CD4-positive, CD25-positive, alpha-beta regulatory T cell (primary cell): ENCODE data around the gene STRA6. TPM values are rescaled to one million over a fixed set of nuclear protein-coding genes. Genes with fewer than 3 reads are reported as not detected.

Source experiments
- ATAC-seq, 2 donors: fragments of 150-1000 bp; cut with Tn5 transposase; one replicate each; pipeline ENCODE4 v1.10.0; 2021; ENCODE audit warnings: low read depth in 2 of 2, moderate number of reproducible peaks in 2 of 2, moderate library complexity in 1 of 2
- DNase-seq, 3 donors: peaks; one replicate each; pipeline versions ENCODE4 v3.0.0 to v3.0.0-alpha.2; 2012 to 2022; ENCODE audit warnings: mixed read lengths in 1 of 3
- H3K27ac ChIP-seq: one replicate; pipeline ENCODE4 v1.7.0; 2013; ENCODE audit warnings: mild to moderate bottlenecking, low read length; ENCODE audit not compliant: insufficient read depth, poor library complexity, severe bottlenecking
- H3K27me3 ChIP-seq: one replicate; pipeline ENCODE4 v1.7.0; 2013; ENCODE audit warnings: low read length; ENCODE audit not compliant: control insufficient read depth, insufficient read depth
- H3K36me3 ChIP-seq: one replicate; pipeline ENCODE4 v1.7.0; 2013; ENCODE audit warnings: mild to moderate bottlenecking, low read length, moderate library complexity; ENCODE audit not compliant: control insufficient read depth, insufficient read depth
- H3K4me1 ChIP-seq: 2 replicates; pipeline ENCODE4 v1.7.0; 2013; ENCODE audit warnings: mild to moderate bottlenecking, low read length; ENCODE audit not compliant: insufficient read depth, control insufficient read depth, poor library complexity, severe bottlenecking
- H3K4me3 ChIP-seq: one replicate; pipeline ENCODE4 v1.7.0; 2013; ENCODE audit warnings: low read depth, mild to moderate bottlenecking, low read length, moderate library complexity
- H3K9me3 ChIP-seq, 2 experiments: 1 replicate in 1 of 2; 2 replicates in 1 of 2; pipeline ENCODE4 v1.7.0; 2013; ENCODE audit warnings: low read length in 2 of 2, mild to moderate bottlenecking in 1 of 2, moderate library complexity in 1 of 2; ENCODE audit not compliant: control insufficient read depth in 2 of 2
- H3K27ac Mint-ChIP-seq, 3 donors: one replicate each; pipeline ENCODE4 v1.8.0; 2020 to 2022; ENCODE audit warnings: mild to moderate bottlenecking in 3 of 3, mixed read lengths in 3 of 3, moderate library complexity in 2 of 3
- H3K27me3 Mint-ChIP-seq: one replicate; pipeline ENCODE4 v1.8.0; 2022; ENCODE audit warnings: mild to moderate bottlenecking, mixed read lengths
- H3K36me3 Mint-ChIP-seq: one replicate; pipeline ENCODE4 v1.8.0; 2020; ENCODE audit warnings: mixed read lengths
- H3K4me1 Mint-ChIP-seq, 4 donors: one replicate each; pipeline ENCODE4 v1.8.0; 2020 to 2022; ENCODE audit warnings: mixed read lengths in 4 of 4, mild to moderate bottlenecking in 1 of 4
- H3K4me3 Mint-ChIP-seq, 4 donors: one replicate each; pipeline ENCODE4 v1.8.0; 2020 to 2022; ENCODE audit warnings: mild to moderate bottlenecking in 4 of 4, mixed read lengths in 4 of 4, moderate library complexity in 3 of 4
- H3K9me3 Mint-ChIP-seq, 7 donors: one replicate each; pipeline ENCODE4 v1.8.0; 2020 to 2022; ENCODE audit warnings: mixed read lengths in 7 of 7, mild to moderate bottlenecking in 3 of 7, moderate library complexity in 2 of 7
- polyA plus RNA-seq, 4 donors: library from polyadenylated mRNA; unstranded; fragments of 300-500 nt; fragmentation: Illumina TruSeq; gene quantifications; one replicate each; pipeline ENCODE4 v1.2.3, GENCODE V29; 2021
- total RNA-seq: library from RNA; stranded (reverse); gene quantifications from one replicate; pipeline ENCODE4 v1.2.3, GENCODE V29; 2022

Gene STRA6
- total and polyA plus RNA-seq, 5 donors from 2014 or later, result not detected

GRCh38 chr15:74144153-74144775, 58.3 kb downstream of the STRA6 start:
- Histone ChIP-seq H3K9me3 (no peaks in the 10 kb centered on the region), H3K4me1 (no peaks in the 10 kb centered on the region), H3K36me3 (no peaks in the 10 kb centered on the region), H3K27me3 (peaks cover 27% of the 10 kb centered on the region), H3K4me3 (no peak overlapping the region), H3K27ac (no peak overlapping the region)
- H3K9me3 Mint-ChIP-seq, result peaks cover 0 to 4% (median 0%) of the 10 kb centered on the region in 7 donors
- DNase-seq, result no peak
- H3K27ac Mint-ChIP-seq, result no peak overlapping the region
- no peaks in the 10 kb centered on the region for H3K4me1 Mint-ChIP-seq
- H3K4me3 Mint-ChIP-seq, result no peak overlapping the region
- H3K27me3 Mint-ChIP-seq, result peaks cover 52% of the 10 kb centered on the region
- no peak for ATAC-seq
- no peaks in the 10 kb centered on the region for H3K36me3 Mint-ChIP-seq

DNA sequence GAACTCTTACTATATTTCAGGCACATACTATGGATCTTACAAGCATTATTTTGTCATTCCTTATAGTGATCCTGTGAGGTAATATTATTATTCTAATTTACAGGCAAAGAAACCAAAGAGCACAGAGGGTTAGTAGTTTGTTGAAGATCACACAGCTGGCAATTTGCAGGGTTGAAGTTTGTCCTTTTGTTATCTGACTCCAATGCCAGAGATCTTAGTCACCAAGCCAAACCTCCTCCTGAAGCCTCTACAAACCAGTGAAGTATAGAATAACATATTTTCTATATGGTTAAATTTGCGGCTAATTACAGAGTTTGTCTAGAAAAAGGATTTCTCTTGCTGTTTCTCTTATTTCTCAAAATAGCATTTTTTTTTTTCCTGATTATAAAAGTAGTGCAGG, 61.0 kb downstream of the STRA6 start:
- Histone ChIP-seq H3K27me3 (peaks cover 31% of the 10 kb centered on the region), H3K36me3 (no peaks in the 10 kb centered on the region), H3K27ac (no peak overlapping the region), H3K4me3 (no peak overlapping the region), H3K9me3 (no peaks in the 10 kb centered on the region), H3K4me1 (peaks cover 6% of the 10 kb centered on the region)
- peaks cover 0 to 3% (median 0%) of the 10 kb centered on the region in 7 donors for H3K9me3 Mint-ChIP-seq
- H3K27me3 Mint-ChIP-seq, result peaks cover 55% of the 10 kb centered on the region
- no peak for ATAC-seq
- no peak overlapping the region for H3K27ac Mint-ChIP-seq
- no peaks in the 10 kb centered on the region for H3K36me3 Mint-ChIP-seq
- H3K4me1 Mint-ChIP-seq, result peaks cover 0 to 8% (median 6%) of the 10 kb centered on the region in 4 donors
- DNase-seq, result no peak
- H3K4me3 Mint-ChIP-seq, result no peak overlapping the region

DNA sequence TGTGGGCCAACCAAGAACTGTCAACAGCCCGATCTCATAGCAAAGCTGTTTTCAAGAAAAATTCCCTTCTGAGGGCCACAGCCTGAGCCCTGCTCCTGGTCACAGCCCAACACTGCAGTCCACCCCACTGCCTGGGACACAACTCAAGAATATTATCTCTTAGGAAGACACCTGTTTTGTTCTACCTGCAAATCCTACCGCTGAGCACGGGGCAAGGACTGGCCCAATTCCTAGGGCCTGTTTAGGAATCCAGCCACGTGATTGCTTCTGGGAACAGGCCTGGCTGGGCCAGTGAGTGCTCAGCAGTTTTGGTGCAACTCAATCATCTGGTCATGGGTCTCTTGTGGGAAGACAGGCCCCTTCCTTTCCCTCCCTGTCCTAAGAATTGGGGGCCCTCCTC, 63.9 kb downstream of the STRA6 start:
- H3K36me3 ChIP-seq, result no peaks in the 10 kb centered on the region
- H3K27ac ChIP-seq, result no peak overlapping the region
- H3K4me1 ChIP-seq, result peaks cover 20% of the 10 kb centered on the region
- no peak overlapping the region for H3K4me3 ChIP-seq
- no peak overlapping the region for H3K4me3 Mint-ChIP-seq
- peaks cover 0 to 4% (median 0%) of the 10 kb centered on the region in 7 donors for H3K9me3 Mint-ChIP-seq
- DNase-seq, result no peak
- no peaks in the 10 kb centered on the region for H3K9me3 ChIP-seq
- H3K27ac Mint-ChIP-seq, result no peak overlapping the region
- H3K27me3 ChIP-seq, result peaks cover 23% of the 10 kb centered on the region
- no peaks in the 10 kb centered on the region for H3K36me3 Mint-ChIP-seq
- peaks cover 69% of the 10 kb centered on the region for H3K27me3 Mint-ChIP-seq
- peaks cover 0 to 25% (median 11%) of the 10 kb centered on the region in 4 donors for H3K4me1 Mint-ChIP-seq
- ATAC-seq, result no peak

GRCh38 chr15:74137537-74137894, 65.1 kb downstream of the STRA6 start:
- H3K27me3 ChIP-seq, result peaks cover 22% of the 10 kb centered on the region

DNA sequence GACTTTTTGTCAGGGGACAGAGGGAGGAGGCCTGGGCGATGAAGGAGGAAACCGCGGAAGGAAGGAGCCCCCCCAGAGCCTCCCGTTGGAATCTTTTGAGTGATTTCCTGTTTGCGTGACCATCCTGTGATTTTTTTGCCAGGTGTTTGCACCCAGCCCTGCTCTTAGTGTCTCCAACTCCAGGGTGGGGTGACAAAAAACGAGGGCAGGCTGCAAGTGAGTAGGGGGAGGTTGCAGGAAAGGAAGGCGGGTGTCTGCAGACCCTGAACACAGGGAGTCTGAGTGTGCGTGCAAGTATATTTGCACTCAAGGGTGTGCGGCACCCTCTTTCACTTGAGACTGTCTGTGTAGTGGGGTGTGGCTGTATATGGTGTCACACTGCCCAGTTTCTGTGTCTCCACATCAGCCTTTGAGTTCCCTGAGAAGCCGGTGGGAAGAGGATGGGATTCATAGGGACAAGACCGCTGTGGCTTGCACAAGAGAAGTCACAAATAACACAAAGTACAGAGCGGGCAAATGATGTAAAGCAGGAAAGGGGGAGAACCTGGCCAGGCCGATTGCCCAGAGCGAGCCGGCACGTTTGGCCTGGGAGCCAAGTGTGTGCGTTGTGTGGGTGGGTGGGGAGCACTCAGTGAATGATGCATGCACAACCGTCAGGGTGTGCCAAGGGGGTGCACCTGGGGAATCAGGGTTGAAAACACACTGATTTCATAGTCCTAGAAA, 65.6 kb downstream of the STRA6 start:
- H3K4me3 Mint-ChIP-seq, result peak overlapping the region; percentile 30 to 82 (median 76)
- no peaks in the 10 kb centered on the region for H3K36me3 Mint-ChIP-seq
- peaks cover 77% of the 10 kb centered on the region for H3K27me3 Mint-ChIP-seq
- Histone ChIP-seq H3K27me3 (peaks cover 21% of the 10 kb centered on the region), H3K4me3 (no peak overlapping the region), H3K27ac (no peak overlapping the region), H3K36me3 (no peaks in the 10 kb centered on the region), H3K4me1 (peaks cover 20% of the 10 kb centered on the region), H3K9me3 (no peaks in the 10 kb centered on the region)
- DNase-seq (no peak), ATAC-seq (no peak)
- peak overlapping the region in 1 of 3 donors; percentile 23 for H3K27ac Mint-ChIP-seq
- peaks cover 0 to 4% (median 0%) of the 10 kb centered on the region in 7 donors for H3K9me3 Mint-ChIP-seq
- H3K4me1 Mint-ChIP-seq, result peaks cover 0 to 32% (median 15%) of the 10 kb centered on the region in 4 donors

More at GRCh38 chr15:74137537-74137894, 65.1 kb downstream of the STRA6 start:
- peaks cover 0 to 28% (median 11%) of the 10 kb centered on the region in 4 donors for H3K4me1 Mint-ChIP-seq
- DNase-seq (no peak), ATAC-seq (no peak)
- no peak overlapping the region for H3K27ac Mint-ChIP-seq
- peaks cover 74% of the 10 kb centered on the region for H3K27me3 Mint-ChIP-seq
- H3K4me3 Mint-ChIP-seq, result peak overlapping the region in 2 of 4 donors; percentile 73 to 82
- peaks cover 0 to 4% (median 0%) of the 10 kb centered on the region in 7 donors for H3K9me3 Mint-ChIP-seq
- Histone ChIP-seq H3K9me3 (no peaks in the 10 kb centered on the region), H3K4me1 (peaks cover 20% of the 10 kb centered on the region), H3K27ac (no peak overlapping the region), H3K4me3 (no peak overlapping the region), H3K36me3 (no peaks in the 10 kb centered on the region)
- no peaks in the 10 kb centered on the region for H3K36me3 Mint-ChIP-seq

DNA sequence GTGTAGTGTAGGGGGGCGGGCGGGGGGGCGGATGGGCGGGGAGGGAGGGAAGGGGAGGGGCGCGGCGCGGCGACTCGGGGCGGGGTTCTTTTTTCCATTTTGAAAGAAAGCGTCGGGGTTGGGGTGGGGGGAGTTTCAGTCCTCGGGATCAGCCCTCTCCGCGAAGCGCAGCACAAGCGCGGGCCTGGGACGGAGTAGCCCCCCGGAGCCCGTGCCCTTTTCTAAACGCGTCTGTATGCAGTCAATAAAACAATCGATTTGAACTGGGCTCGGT, 66.1 kb downstream of the STRA6 start:
- peaks cover 20% of the 10 kb centered on the region for H3K4me1 ChIP-seq
- ATAC-seq (no peak), DNase-seq (no peak)
- no peak overlapping the region for H3K4me3 ChIP-seq
- H3K27ac ChIP-seq, result no peak overlapping the region
- no peaks in the 10 kb centered on the region for H3K36me3 ChIP-seq
- H3K4me1 Mint-ChIP-seq, result peaks cover 0 to 32% (median 16%) of the 10 kb centered on the region in 4 donors
- peak overlapping the region in 3 of 4 donors; percentile 73 to 86 (median 82) for H3K4me3 Mint-ChIP-seq
- H3K9me3 Mint-ChIP-seq, result peaks cover 0 to 4% (median 0%) of the 10 kb centered on the region in 7 donors
- H3K36me3 Mint-ChIP-seq, result no peaks in the 10 kb centered on the region
- H3K9me3 ChIP-seq, result no peaks in the 10 kb centered on the region
- no peak overlapping the region for H3K27ac Mint-ChIP-seq
- peaks cover 78% of the 10 kb centered on the region for H3K27me3 Mint-ChIP-seq
- H3K27me3 ChIP-seq, result peaks cover 26% of the 10 kb centered on the region

- Mint-ChIP-seq H3K27ac (no peak overlapping the region), H3K9me3 (peaks cover 0 to 4% (median 0%) of the 10 kb centered on the region in 7 donors), H3K27me3 (peaks cover 84% of the 10 kb centered on the region), H3K4me1 (peaks cover 0 to 40% (median 19%) of the 10 kb centered on the region in 4 donors), H3K4me3 (peak overlapping the region; percentile 26 to 74 (median 68)), H3K36me3 (no peaks in the 10 kb centered on the region)
- Histone ChIP-seq H3K27me3 (peaks cover 27% of the 10 kb centered on the region), H3K4me3 (no peak overlapping the region), H3K36me3 (no peaks in the 10 kb centered on the region), H3K4me1 (peaks cover 20% of the 10 kb centered on the region), H3K27ac (no peak overlapping the region), H3K9me3 (no peaks in the 10 kb centered on the region)
- DNase-seq (no peak), ATAC-seq (no peak)
Measured at GRCh38 chr15:74135041-74135565, 67.5 kb downstream of the STRA6 start.
